Activated T-cell treated with anti-CD3 and anti-CD28 coated beads, Interleukin-2, amount 50 U/mL, for 1 hour (primary cell): ENCODE measurements around the gene PTPRN2.

Source experiments
- DNase-seq: peaks from one replicate; pipeline ENCODE4 v3.0.0-alpha.2; 2020

Gene PTPRN2

GRCh38 chr7:157979636-157980340, 607.8 kb downstream of the PTPRN2 start:
- DNase-seq, result no peak

GRCh38 chr7:157978766-157979165, 608.9 kb downstream of the PTPRN2 start:
- DNase-seq, result no peak

GRCh38 chr7:157977717-157978496, 609.7 kb downstream of the PTPRN2 start:
- no peak for DNase-seq

GRCh38 chr7:157977306-157977705, 610.3 kb downstream of the PTPRN2 start:
- no peak for DNase-seq

GRCh38 chr7:157976406-157976805, 611.2 kb downstream of the PTPRN2 start:
- DNase-seq, result no peak

GRCh38 chr7:157975401-157976372, 611.9 kb downstream of the PTPRN2 start:
- DNase-seq, result no peak

- DNase-seq, result no peak
These were observed 612.9 kb downstream of the PTPRN2 start for GRCh38 chr7:157974678-157975230.

- DNase-seq, result no peak
These were observed 613.5 kb downstream of the PTPRN2 start for GRCh38 chr7:157973971-157974677.

GRCh38 chr7:157972914-157973313, 614.7 kb downstream of the PTPRN2 start:
- DNase-seq, result no peak

- no peak for DNase-seq
These were observed 616.1 kb downstream of the PTPRN2 start for GRCh38 chr7:157971501-157971900.

- DNase-seq, result no peak
These were observed 616.9 kb downstream of the PTPRN2 start for GRCh38 chr7:157970744-157971143.

GRCh38 chr7:157969995-157970394, 617.6 kb downstream of the PTPRN2 start:
- no peak for DNase-seq

- no peak for DNase-seq
These were observed 621.1 kb downstream of the PTPRN2 start for GRCh38 chr7:157966490-157966889.

GRCh38 chr7:157964521-157964920, 623.1 kb downstream of the PTPRN2 start:
- no peak for DNase-seq

- DNase-seq, result no peak
These were observed 623.6 kb downstream of the PTPRN2 start for GRCh38 chr7:157964016-157964415.

GRCh38 chr7:157963526-157963925, 624.1 kb downstream of the PTPRN2 start:
- no peak for DNase-seq

GRCh38 chr7:157962458-157963306, 624.9 kb downstream of the PTPRN2 start:
- no peak for DNase-seq

- DNase-seq, result no peak
These were observed 625.7 kb downstream of the PTPRN2 start for GRCh38 chr7:157961731-157962457.

GRCh38 chr7:157955348-157955999, 632.1 kb downstream of the PTPRN2 start:
- no peak for DNase-seq

GRCh38 chr7:157954901-157955300, 632.7 kb downstream of the PTPRN2 start:
- no peak for DNase-seq
